Stimulated activated CD8-positive, alpha-beta memory T cell treated with anti-CD3 and anti-CD28 coated beads, Interleukin-7, amount 100 ng/mL, for 1 hour (primary cell): ENCODE results near the gene KCNK4.

ENCODE experiments used
- DNase-seq, 2 donors: peaks; one replicate each; pipeline ENCODE4 v3.0.0-alpha.2; 2020; ENCODE audit warnings: low read depth in 2 of 2

Gene KCNK4

DNA sequence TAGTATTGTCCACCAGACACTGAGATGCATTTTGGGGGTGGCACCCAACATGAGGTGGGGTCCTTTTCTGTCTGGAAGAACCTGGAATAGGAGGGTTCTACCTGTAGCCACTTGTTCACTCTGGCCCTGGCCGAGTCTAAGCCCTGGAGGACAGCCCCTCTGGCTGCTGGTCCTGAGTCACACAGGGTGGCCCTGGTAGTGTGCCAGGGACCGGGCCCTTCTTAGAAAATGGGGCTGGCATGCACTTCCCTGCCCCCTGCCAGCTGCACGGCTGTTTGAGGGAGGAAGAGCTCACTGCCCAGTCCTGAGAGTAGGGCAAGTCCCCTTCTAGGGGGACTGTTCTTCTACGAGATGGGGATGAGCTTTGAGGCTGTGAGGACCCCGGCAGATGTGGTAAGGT lies 37.6 kb upstream of the KCNK4 start:
- no peak for DNase-seq

DNA sequence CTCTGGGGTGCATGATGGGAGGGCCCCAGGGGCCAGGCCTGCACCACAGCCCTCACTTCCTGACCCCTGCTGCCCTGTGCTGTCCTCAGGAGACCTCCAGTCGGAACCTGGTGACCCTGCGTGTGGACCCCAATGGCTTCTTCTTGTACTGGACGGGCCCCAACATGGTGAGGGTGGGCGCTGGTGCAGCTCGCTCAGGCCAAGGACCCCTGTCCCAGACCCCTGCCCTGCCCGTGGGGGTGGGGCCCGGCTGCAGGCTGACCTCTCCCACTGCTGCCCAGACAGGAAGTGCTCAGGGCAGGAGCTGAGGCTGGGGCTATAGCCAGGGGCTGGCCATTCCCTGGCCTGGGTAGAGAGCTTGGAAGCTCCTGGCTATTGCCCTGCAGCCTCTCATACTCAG lies 36.8 kb upstream of the KCNK4 start:
- DNase-seq: no peak

DNA sequence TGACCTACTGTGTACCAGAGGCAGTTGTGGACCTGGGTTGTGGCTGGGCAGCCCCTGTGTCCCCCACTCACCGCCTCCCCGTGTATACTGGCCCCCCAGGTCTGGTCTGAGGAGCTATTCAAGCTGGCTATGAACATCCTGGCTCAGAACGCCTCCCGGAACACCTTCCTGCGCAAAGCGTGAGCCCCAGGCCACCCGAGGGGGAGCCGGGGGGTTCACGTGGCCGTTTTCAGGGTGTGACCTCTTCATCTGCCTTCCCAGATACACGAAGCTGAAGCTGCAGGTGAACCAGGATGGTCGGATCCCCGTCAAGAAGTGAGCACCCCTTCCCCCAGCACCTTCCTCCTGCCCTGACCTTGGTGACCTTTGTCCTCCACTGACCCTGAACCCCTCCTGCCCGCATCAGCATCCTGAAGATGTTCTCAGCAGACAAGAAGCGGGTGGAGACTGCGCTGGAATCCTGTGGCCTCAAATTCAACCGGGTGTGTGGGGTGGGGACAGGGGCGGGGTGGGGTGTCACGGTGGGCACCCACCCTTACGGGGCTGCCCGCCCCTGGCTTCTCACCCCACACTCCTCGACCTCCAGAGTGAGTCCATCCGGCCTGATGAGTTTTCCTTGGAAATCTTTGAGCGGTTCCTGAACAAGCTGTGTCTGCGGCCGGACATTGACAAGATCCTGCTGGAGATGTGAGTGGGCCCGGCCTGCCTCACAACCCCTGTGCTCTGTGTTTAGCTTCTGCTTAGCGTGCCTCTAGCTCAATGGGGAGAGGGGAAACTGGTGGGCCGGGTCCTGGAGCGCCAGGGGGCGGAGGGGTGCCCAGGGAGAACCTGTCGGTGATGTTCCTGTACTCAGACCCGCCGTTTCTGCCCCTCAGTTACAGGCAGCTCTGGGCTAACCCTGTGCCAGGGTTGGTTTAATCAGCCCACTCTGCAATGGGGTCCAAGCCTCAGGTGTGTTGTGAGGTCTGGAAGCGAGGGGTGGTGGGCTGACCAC lies 35.7 kb upstream of the KCNK4 start:
- DNase-seq: no peak

DNA sequence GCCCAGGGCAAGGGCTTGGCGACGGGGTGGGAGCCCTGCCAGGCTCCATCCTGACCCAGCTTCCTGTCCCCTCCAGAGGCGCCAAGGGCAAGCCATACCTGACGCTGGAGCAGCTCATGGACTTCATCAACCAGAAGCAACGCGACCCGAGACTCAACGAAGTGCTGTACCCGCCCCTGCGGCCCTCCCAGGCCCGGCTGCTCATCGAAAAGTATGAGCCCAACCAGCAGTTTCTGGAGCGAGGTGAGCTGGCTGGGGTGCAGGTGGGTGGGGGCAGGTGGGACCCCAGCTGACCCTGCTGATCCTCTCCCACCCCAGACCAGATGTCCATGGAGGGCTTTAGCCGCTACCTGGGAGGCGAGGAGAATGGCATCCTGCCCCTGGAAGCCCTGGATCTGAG lies 34.8 kb upstream of the KCNK4 start:
- no peak for DNase-seq

DNA sequence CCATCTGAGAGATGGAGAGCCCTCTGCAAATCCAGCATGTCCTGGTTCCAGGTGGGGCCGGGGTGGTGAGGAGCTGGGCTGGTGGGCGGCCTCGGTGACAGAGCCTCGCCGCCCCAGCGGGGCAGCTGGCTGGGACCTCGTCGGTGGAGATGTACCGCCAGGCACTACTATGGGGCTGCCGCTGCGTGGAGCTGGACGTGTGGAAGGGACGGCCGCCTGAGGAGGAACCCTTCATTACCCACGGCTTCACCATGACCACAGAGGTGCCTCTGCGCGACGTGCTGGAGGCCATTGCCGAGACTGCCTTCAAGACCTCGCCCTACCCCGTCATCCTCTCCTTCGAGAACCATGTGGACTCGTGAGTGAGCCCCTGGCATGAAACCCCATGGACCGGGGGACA lies 32.7 kb upstream of the KCNK4 start:
- DNase-seq: no peak

DNA sequence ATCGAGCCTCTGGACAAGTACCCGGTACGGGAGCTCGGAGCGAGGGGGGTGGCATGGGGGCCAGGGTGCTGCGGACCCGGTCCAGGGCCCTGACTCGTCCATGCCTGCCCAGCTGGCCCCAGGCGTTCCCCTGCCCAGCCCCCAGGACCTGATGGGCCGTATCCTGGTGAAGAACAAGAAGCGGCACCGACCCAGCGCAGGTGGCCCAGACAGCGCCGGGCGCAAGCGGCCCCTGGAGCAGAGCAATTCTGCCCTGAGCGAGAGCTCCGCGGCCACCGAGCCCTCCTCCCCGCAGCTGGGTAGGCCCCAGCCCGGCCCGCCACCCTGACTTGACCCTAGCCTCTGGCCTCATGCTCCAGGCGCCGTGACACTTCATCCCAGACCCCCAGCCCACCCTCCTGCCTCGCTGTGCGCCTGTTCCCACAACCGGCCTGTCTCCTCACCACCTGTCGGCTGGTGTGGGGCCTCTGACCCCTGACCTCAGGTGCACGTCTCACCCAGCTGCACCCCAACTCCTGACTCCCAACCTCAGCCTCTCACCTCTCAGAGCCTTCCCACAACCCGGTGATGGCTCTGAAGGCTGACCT lies 32.1 kb upstream of the KCNK4 start:
- no peak for DNase-seq

DNA sequence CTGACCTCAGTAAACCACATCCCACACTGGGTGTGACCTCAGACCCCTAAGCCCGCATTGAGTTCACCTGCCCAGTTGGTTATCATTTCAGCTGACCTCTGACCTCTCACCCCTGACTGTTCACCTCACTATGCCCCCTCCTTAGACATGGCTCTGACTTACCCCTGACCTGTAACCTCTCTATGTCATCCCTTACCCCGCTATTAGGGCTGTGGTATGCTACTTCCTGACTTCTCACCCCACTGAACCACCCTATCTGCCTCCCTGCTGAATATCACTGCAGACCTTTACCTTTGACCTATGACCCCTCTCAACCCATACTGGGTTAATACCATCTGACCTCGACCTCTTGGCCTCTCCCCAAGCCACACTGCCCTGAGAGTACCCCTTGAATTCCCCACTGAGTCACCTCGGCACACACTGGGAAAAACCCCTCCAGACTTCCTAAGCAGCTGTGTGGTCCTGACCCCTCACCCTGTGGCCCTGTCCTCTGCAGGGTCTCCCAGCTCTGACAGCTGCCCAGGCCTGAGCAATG lies 31.5 kb upstream of the KCNK4 start:
- DNase-seq: no peak

DNA sequence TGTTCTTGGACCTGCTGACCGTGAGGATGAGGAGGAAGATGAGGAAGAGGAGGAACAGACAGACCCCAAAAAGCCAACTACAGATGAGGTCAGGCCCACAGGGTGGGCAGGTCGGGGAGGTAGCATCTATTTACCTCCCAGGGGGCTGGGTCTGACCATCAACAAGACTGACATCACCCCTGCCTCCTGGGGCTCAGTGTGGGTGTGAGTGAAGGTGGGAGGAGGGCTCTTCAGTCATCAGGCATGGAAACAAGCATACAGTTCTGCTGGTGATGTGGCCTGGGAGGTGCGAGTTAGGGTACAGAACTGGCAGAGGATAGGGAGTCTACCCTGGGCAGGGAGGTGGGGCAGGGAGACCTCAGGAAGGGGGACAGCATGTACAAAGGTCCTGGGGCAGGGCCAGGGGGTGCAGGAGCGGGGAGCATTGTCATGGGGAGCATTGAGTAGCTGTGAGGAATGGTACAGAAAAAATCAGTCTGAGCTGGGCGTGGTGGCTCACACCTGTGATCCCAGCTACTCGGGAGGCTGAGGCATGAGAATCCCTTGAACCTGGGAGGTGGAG lies 30.9 kb upstream of the KCNK4 start:
- no peak for DNase-seq

DNA sequence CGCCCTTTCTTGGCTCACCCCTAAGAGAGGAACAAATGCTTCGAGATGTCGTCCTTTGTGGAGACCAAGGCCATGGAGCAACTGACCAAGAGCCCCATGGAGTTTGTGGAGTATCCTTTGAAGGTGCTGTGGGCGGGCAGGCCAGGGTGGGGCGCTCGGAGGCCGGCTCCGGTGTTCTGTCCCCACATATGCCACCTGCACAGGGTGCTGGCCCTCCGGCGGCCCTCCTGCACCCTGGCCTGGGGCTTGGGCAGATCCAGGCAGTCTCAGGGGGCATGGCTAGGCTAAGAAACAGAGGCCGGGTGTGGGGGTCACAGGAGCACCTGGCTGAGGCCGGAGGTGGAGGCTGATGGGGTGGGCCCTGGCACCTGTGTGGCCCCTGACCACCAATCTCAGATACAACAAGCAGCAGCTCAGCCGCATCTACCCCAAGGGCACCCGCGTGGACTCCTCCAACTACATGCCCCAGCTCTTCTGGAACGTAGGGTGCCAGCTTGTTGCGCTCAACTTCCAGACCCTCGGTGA lies 29.5 kb upstream of the KCNK4 start:
- DNase-seq: no peak

DNA sequence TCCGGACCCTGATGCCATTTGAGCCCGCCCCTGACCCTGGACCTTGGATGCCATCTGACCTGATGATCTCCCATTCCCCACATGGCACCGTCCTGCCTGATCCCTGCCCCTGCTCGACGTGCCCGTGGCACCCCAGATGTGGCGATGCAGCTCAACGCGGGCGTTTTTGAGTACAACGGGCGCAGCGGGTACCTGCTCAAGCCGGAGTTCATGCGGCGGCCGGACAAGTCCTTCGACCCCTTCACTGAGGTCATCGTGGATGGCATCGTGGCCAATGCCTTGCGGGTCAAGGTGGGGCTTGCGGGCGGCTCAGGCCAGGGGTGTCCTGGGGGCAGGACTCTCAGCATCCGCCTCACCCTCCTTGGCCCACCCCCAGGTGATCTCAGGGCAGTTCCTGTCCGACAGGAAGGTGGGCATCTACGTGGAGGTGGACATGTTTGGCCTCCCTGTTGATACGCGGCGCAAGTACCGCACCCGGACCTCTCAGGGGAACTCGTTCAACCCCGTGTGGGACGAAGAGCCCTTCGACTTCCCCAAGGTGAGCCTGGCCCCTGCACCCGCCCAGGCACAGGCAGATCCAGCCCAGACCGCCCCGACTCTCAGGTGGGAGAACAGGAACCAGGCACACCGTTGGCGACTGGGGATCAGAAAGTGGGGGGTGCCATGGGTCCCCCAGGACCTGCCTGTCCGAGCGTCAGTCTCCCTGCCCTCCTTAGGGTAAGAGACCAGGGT lies 28.7 kb upstream of the KCNK4 start:
- DNase-seq: no peak

DNA sequence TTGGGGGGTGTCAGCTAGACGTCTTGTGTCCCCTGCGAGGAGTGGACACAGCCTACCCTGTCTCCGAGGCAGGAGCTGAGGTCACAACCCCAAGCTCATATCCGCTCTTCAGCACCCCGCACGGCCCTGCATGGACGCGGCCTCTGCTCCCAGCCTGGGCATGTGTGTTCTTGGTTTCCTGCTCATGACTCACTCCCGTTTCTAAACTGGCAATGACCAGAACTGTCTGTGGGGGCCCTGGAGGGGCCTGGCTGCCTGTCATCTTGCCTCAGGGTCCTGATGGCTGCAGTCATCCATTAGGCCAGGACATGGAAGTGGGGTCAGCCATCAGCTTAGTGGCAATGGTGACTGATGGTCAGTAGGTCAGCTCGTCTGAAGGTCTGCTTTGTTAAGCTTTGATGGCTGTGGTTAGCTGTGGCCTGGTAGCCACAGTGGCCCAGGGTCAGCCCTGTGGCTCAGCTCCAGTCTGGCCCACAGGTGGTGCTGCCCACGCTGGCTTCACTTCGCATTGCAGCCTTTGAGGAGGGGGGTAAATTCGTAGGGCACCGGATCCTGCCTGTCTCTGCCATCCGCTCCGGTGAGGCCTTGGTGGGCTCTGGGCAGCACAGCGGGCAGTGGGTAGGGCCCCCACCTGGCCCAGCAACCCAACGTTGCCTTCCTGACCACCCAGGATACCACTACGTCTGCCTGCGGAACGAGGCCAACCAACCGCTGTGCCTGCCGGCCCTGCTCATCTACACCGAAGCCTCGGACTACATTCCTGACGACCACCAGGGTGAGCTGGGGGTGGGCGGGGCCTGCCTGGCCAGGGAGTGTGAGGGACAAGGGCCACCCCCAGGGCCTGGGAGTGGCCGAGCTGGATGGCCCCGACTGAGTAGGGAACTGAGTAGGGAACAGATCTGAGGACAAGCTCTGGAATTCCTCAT lies 27.8 kb upstream of the KCNK4 start:
- no peak for DNase-seq

DNA sequence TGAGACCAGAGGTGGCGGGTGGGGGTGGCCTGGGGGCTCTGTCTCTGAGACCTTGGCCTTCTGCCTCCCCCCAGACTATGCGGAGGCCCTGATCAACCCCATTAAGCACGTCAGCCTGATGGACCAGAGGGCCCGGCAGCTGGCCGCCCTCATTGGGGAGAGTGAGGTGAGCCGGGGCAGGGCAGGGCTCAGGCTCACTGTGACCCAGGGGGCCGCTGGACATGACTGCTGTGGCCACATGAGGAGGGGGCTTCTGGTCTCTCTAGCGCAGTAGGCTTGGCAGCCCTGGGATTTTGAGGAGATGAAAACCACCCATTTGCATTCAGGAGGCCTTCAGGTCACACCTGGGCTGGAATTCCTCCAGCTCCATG lies 27.2 kb upstream of the KCNK4 start:
- no peak for DNase-seq

DNA sequence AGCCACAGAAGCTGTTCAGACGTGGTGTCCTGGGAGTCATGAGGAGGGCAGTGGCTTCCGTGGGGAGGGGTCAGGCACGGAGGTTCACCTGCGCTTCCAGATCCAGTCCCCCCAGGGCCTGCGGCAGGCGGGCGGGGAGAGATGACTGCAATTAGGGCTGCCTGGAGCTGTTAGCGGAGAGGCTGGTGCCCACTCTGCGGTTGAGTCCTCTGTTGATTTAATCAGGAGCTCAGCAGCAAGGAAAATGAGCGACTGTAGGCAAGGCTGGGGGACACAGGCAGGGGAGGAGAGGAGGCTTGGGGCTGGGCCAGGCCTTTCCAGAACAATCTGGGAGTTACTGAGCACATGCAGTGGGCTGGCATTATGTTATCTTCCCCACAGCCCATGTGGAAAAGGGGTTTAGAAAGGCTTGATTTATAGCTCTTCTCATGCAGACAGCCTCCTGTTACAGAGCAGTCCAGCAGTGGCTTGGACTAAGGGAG lies 26.7 kb upstream of the KCNK4 start:
- DNase-seq: no peak

DNA sequence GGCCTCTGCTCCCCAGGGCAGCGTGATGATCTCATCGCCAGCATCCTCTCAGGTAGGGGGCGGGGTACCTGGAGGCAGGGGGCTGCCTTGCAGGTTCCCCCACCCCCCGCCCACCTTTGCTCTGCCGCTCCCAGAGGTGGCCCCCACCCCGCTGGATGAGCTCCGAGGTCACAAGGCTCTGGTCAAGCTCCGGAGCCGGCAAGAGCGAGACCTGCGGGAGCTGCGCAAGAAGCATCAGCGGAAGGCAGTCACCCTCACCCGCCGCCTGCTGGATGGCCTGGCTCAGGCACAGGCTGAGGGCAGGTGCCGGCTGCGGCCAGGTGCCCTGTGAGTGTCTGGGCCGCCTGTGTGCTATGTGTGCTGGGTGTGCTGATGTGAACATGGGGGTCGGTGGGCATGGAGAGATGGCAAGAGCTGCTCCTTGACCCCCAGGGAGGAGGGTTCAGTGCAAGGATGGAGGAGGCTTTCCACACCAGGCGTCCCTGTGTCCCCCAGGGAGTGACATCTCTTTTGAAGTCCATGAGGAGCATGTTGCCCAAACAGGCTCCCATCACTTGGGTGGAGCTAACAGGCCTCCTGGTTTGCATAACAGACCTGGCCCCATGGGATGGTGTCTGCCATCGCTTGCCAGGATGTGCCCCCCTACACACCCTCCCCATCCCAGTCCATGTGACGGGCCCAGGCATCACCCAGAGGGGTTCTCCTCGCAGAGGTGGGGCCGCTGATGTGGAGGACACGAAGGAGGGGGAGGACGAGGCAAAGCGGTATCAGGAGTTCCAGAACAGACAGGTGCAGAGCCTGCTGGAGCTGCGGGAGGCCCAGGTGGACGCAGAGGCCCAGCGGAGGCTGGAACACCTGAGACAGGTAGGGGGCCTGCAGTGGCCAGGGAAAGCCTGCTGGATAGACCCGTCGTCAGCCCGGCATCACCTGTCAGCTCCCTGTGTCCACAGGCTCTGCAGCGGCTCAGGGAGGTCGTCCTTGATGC lies 25.6 kb upstream of the KCNK4 start:
- DNase-seq: no peak

DNA sequence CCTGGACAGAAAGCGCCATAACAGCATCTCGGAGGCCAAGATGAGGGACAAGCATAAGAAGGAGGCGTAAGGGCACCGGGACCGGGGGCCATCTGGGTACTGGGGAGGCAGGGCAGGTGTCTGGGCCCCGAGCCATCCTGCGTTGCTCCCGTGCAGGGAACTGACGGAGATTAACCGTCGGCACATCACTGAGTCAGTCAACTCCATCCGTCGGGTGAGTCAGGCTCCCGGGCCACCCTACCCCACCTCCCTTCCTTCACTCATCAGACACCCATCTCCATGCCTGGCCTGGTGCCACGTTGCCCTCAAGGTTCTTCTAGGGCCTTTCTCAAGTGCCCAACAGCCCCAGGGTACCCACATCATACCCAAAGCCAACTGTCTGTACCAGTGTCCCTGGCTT lies 24.8 kb upstream of the KCNK4 start:
- no peak for DNase-seq

DNA sequence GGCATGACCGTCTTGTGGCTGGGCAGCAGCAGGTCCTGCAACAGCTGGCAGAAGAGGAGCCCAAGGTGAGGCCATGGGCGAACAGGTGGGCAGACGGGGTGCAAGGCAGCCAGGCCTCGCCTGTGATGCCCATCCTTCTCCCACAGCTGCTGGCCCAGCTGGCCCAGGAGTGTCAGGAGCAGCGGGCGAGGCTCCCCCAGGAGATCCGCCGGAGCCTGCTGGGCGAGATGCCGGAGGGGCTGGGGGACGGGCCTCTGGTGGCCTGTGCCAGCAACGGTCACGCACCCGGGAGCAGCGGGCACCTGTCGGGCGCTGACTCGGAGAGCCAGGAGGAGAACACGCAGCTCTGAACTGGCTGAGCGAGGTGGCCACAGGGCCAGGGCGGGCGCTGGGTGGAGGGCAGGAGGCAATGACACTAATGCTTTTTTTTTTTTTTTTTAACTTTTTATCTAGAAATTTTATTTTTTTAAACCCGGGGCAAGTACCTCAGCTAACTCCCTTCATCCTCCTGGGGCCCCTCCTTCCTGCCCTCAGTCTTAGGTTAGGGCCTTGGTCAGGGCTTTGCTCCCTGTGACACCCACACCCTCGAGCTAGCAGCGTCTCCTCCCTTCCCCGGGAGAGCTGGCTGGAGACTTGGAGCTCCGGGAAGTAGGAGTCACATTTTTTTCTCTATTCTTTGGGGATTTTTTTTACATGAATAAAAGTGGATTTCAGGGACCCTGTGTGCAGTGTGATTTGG lies 23.7 kb upstream of the KCNK4 start:
- no peak for DNase-seq

DNA sequence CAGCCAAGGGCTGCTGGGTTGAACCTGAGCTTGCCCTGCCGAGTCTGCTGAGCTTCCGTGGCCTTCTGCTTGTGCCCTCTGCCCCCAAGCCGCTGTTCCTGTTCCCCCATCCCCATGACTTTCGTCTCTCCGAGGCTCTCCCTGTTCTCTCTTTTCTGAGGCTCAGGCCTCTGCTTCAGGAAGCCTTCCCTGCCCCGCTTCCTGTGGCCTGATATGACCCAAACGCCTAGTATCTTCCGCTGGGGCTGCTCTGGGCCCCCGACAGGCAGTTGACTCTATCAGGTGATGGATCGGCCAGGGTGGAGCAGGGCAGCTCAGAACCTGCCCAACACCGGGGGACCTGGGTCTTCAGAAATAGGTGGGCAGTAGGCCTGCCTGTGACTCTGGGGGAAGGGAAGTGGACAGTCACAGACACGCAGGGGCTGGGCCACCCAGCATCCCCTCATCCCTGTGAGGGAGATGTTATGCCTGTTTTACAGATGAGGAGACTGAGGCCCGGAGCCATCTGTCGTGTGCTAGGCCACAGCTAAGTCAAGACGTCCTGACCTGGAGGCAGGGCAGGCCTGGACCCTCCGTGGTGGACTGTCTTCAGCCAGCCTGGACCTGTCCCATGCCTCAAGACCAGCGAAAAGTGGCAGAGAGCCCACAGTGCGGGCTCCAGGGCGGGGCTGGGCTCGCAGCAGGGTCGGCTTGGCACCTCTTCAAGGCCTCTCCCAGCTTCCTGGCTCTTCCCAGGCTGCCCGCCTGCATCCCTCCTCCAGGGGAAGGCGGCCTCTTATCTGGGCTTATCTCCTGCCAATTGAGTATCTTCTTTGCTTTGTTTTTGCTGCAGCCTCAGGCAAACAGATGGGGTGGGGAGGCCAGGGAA lies 22.8 kb upstream of the KCNK4 start:
- no peak for DNase-seq
